ENCODE measurements around the gene ANKIB1. TPM values are rescaled to one million over a fixed set of nuclear protein-coding genes. Genes with fewer than 3 reads are reported as not detected.

ANKIB1 gene
- polyA plus RNA-seq, 1 donor (not counting 4 experiments of a cell fraction or from before 2014, with no cell fraction given) = 37.0 TPM

GRCh38 chr7:92292981-92293380, 47.2 kb downstream of the ANKIB1 start:
- no peaks in the 10 kb centered on the region for H4K20me1 ChIP-seq (ENCODE audit: control insufficient read depth, extremely low read depth, insufficient read depth, low read length)
- no peak overlapping the region for H3K4me3 ChIP-seq (ENCODE audit: control insufficient read depth in 2 of 3, extremely low read depth in 1 of 3, insufficient read depth in 2 of 3, low read depth in 1 of 3, low read length in 3 of 3)
- no peaks in the 10 kb centered on the region for H3K4me1 ChIP-seq (ENCODE audit: control insufficient read depth, extremely low read depth, insufficient read depth, low read length)
- no peak overlapping the region for H2AFZ ChIP-seq (ENCODE audit: control insufficient read depth, low read length)
- no peaks in the 10 kb centered on the region for H3K9me3 ChIP-seq (ENCODE audit: control insufficient read depth, low read depth, low read length)
- H3K79me2 ChIP-seq (ENCODE audit: control insufficient read depth, insufficient read depth, low read length) = peaks cover 26% of the 10 kb centered on the region
- H3K9me1 ChIP-seq (ENCODE audit: control insufficient read depth, extremely low read depth, insufficient read depth, low read length) = no peaks in the 10 kb centered on the region
- dilution Hi-C loops (cut with MboI; ENCODE audit: extremely low pct_ligation_motif_present, low sequenced_read_pairs) = no loop called here
- H3K36me3 ChIP-seq (ENCODE audit: control insufficient read depth in 2 of 2, extremely low read depth in 1 of 2, insufficient read depth in 2 of 2, low read length in 2 of 2) = no peaks in the 10 kb centered on the region
- H3K9ac ChIP-seq (ENCODE audit: control insufficient read depth, extremely low read depth, insufficient read depth, low read length) = no peak overlapping the region
- H3K4me2 ChIP-seq (ENCODE audit: control insufficient read depth, extremely low read depth, insufficient read depth, low read depth, low read length) = no peak overlapping the region
- FAIRE-seq (no peak), DNase-seq (ENCODE audit: low read depth, low spot score) (no peak)
- no peaks in the 10 kb centered on the region for H3K27me3 ChIP-seq (ENCODE audit: control insufficient read depth, extremely low read depth, insufficient read depth, low read length)
- no peak overlapping the region for H3K27ac ChIP-seq (ENCODE audit: control insufficient read depth, insufficient read depth, low read length)
- TF ChIP-seq CTCF (optimal IDR thresholded peaks at IDR 0.05 in 1 of 3, IDR thresholded peaks at IDR 0.05 in 1 of 3, conservative IDR thresholded peaks at IDR 0.05 in 1 of 3; ENCODE audit: extremely low read depth in 1 of 3, insufficient read depth in 2 of 3, low read length in 3 of 3) (no peak), EZH2 (IDR thresholded peaks at IDR 0.05; ENCODE audit: low read length) (no peak)

GRCh38 chr7:92293896-92294590, 48.3 kb downstream of the ANKIB1 start:
- H3K4me2 ChIP-seq (ENCODE audit: control insufficient read depth, extremely low read depth, insufficient read depth, low read depth, low read length) = no peak overlapping the region
- H3K9me1 ChIP-seq (ENCODE audit: control insufficient read depth, extremely low read depth, insufficient read depth, low read length) = no peaks in the 10 kb centered on the region
- no peak for FAIRE-seq
- no peaks in the 10 kb centered on the region for H3K27me3 ChIP-seq (ENCODE audit: control insufficient read depth, extremely low read depth, insufficient read depth, low read length)
- peaks cover 26% of the 10 kb centered on the region for H3K79me2 ChIP-seq (ENCODE audit: control insufficient read depth, insufficient read depth, low read length)
- no peak overlapping the region for H2AFZ ChIP-seq (ENCODE audit: control insufficient read depth, low read length)
- no peak for TF ChIP-seq EZH2 (IDR thresholded peaks at IDR 0.05; ENCODE audit: low read length)
- no peak for TF ChIP-seq CTCF (optimal IDR thresholded peaks at IDR 0.05 in 1 of 3, IDR thresholded peaks at IDR 0.05 in 1 of 3, conservative IDR thresholded peaks at IDR 0.05 in 1 of 3; ENCODE audit: extremely low read depth in 1 of 3, insufficient read depth in 2 of 3, low read length in 3 of 3)
- no peak for DNase-seq (ENCODE audit: low read depth, low spot score)
- no peaks in the 10 kb centered on the region for H3K9me3 ChIP-seq (ENCODE audit: control insufficient read depth, low read depth, low read length)
- no peak overlapping the region for H3K4me3 ChIP-seq (ENCODE audit: control insufficient read depth in 2 of 3, extremely low read depth in 1 of 3, insufficient read depth in 2 of 3, low read depth in 1 of 3, low read length in 3 of 3)
- H4K20me1 ChIP-seq (ENCODE audit: control insufficient read depth, extremely low read depth, insufficient read depth, low read length) = no peaks in the 10 kb centered on the region
- no peak overlapping the region for H3K27ac ChIP-seq (ENCODE audit: control insufficient read depth, insufficient read depth, low read length)
- no peaks in the 10 kb centered on the region for H3K36me3 ChIP-seq (ENCODE audit: control insufficient read depth in 2 of 2, extremely low read depth in 1 of 2, insufficient read depth in 2 of 2, low read length in 2 of 2)
- no peak overlapping the region for H3K9ac ChIP-seq (ENCODE audit: control insufficient read depth, extremely low read depth, insufficient read depth, low read length)
- no peaks in the 10 kb centered on the region for H3K4me1 ChIP-seq (ENCODE audit: control insufficient read depth, extremely low read depth, insufficient read depth, low read length)
- dilution Hi-C loops (cut with MboI; ENCODE audit: extremely low pct_ligation_motif_present, low sequenced_read_pairs) = no loop called here
